Hepatocyte (in vitro differentiated cells): ENCODE data around the gene EYA4.

Experiments
- CTCF ChIP-seq: fragments of 200-600 bp; sonication (generic); IDR thresholded peaks from 2 replicates; pipeline ENCODE4 v1.5.1; 2016; ENCODE audit warnings: antibody characterized with exemption, mild to moderate bottlenecking; ENCODE audit not compliant: poor library complexity
- EZH2 ChIP-seq: fragments of 200-600 bp; sonication (generic); IDR thresholded peaks from 2 replicates; pipeline ENCODE4 v1.6.1; 2016; ENCODE audit warnings: antibody characterized with exemption, mild to moderate bottlenecking, borderline replicate concordance
- EZH2phosphoT487 ChIP-seq: fragments of 200-600 bp; sonication (generic); IDR thresholded peaks from one replicate; pipeline ENCODE4 v1.6.1; 2018; ENCODE audit warnings: antibody characterized with exemption, mild to moderate bottlenecking, low read depth, moderate library complexity; ENCODE audit not compliant: unreplicated experiment, severe bottlenecking

- TF ChIP-seq CTCF (no peak), EZH2 (no peak), EZH2phosphoT487 (no peak)
Measured at GRCh38 chr6:133503336-133503729, 262.2 kb downstream of the EYA4 start.
